WTC11 (cell line): ENCODE measurements around the gene PON1. TPM values are rescaled to one million over a fixed set of nuclear protein-coding genes. Genes with fewer than 3 reads are reported as not detected.

Source experiments
- ATAC-seq: fragments of 200-7000 bp; cut with Tn5 transposase; 2 replicates; pipeline ENCODE4 v1.10.0; 2021; ENCODE audit warnings: mild to moderate bottlenecking, moderate library complexity
- CTCF ChIA-PET: fragments of 300-600 bp; sonication (Branson Sonifier 250); formaldehyde crosslinking; loops from one replicate; lab custom pipeline; 2021; ENCODE audit warnings: antibody characterized with exemption; lab: Charles Lee
- POLR2A ChIA-PET: fragments of 350-600 bp; sonication (Branson Sonifier 250); formaldehyde crosslinking; loops from one replicate; lab custom pipeline; 2021; ENCODE audit warnings: antibody characterized with exemption; lab: Charles Lee
- DNase-seq: peaks from one replicate; pipeline ENCODE4 v3.0.0; 2021; ENCODE audit warnings: low spot score
- H3K27ac Mint-ChIP-seq: 2 replicates; pipeline ENCODE4 v1.8.0; 2021; ENCODE audit warnings: mixed read lengths
- H3K27me3 Mint-ChIP-seq: 2 replicates; pipeline ENCODE4 v1.8.0; 2021; ENCODE audit warnings: low read depth, mild to moderate bottlenecking, moderate library complexity, mixed read lengths
- H3K36me3 Mint-ChIP-seq: 2 replicates; pipeline ENCODE4 v1.8.0; 2021; ENCODE audit warnings: mixed read lengths
- H3K4me1 Mint-ChIP-seq: 2 replicates; pipeline ENCODE4 v1.8.0; 2022; ENCODE audit warnings: mixed read lengths
- H3K4me3 Mint-ChIP-seq: 2 replicates; pipeline ENCODE4 v1.8.0; 2021; ENCODE audit warnings: mild to moderate bottlenecking, moderate library complexity, mixed read lengths
- H3K9me3 Mint-ChIP-seq: 2 replicates; pipeline ENCODE4 v1.8.0; 2021; ENCODE audit warnings: mixed read lengths
- AR ChIP-seq: fragments of 250-450 bp; sonication (Bioruptor Pico); IDR thresholded peaks from 2 replicates; pipeline ENCODE4 v1.9.0; 2021; ENCODE audit warnings: mild to moderate bottlenecking
- ATF6 ChIP-seq: sonication (generic); formaldehyde crosslinking; IDR thresholded peaks from 2 replicates; pipeline ENCODE4 v1.8.1; 2023; ENCODE audit warnings: mild to moderate bottlenecking, missing genetic modification reagents
- E2F1 ChIP-seq: sonication (generic); formaldehyde crosslinking; IDR thresholded peaks from 2 replicates; pipeline ENCODE4 v1.8.0; 2022; ENCODE audit warnings: mild to moderate bottlenecking, missing genetic modification reagents
- EMX1 ChIP-seq: fragments of 250-450 bp; sonication (Bioruptor Pico); IDR thresholded peaks from 2 replicates; pipeline ENCODE4 v1.8.0; 2021; ENCODE audit warnings: mild to moderate bottlenecking
- GRHL2 ChIP-seq: fragments of 250-450 bp; sonication (Bioruptor Pico); IDR thresholded peaks from 2 replicates; pipeline ENCODE4 v1.8.0; 2022; ENCODE audit warnings: mild to moderate bottlenecking, moderate library complexity; ENCODE audit not compliant: insufficient replicate concordance, severe bottlenecking
- IRF2 ChIP-seq: sonication (generic); formaldehyde crosslinking; IDR thresholded peaks from 2 replicates; pipeline ENCODE4 v1.8.0; 2022; ENCODE audit warnings: low read depth, missing genetic modification reagents, borderline replicate concordance
- JUN ChIP-seq: sonication (generic); formaldehyde crosslinking; IDR thresholded peaks from 2 replicates; pipeline ENCODE4 v1.8.0; 2023; ENCODE audit warnings: mild to moderate bottlenecking, missing genetic modification reagents
- MAX ChIP-seq: sonication (generic); formaldehyde crosslinking; IDR thresholded peaks from 2 replicates; pipeline ENCODE4 v1.8.0; 2022; ENCODE audit warnings: mild to moderate bottlenecking, missing genetic modification reagents
- NR3C1 ChIP-seq: sonication (generic); formaldehyde crosslinking; conservative IDR thresholded peaks from 2 replicates; pipeline ENCODE4 v1.8.1; 2023; ENCODE audit warnings: low read depth, mild to moderate bottlenecking, missing genetic modification reagents
- SOX15 ChIP-seq: fragments of 250-450 bp; sonication (Bioruptor Pico); IDR thresholded peaks from 2 replicates; pipeline ENCODE4 v1.9.0; 2021; ENCODE audit warnings: mild to moderate bottlenecking
- STAT6 ChIP-seq: sonication (generic); formaldehyde crosslinking; conservative IDR thresholded peaks from 2 replicates; pipeline ENCODE4 v1.8.1; 2023; ENCODE audit warnings: mild to moderate bottlenecking, low read depth, missing genetic modification reagents, moderate library complexity
- TEAD1 ChIP-seq: sonication (generic); formaldehyde crosslinking; IDR thresholded peaks from 2 replicates; pipeline ENCODE4 v1.8.0; 2022; ENCODE audit warnings: mild to moderate bottlenecking, missing genetic modification reagents
- TEAD4 ChIP-seq: sonication (generic); formaldehyde crosslinking; IDR thresholded peaks from 2 replicates; pipeline ENCODE4 v1.8.0; 2022; ENCODE audit warnings: mild to moderate bottlenecking, missing genetic modification reagents
- USF2 ChIP-seq: sonication (generic); formaldehyde crosslinking; IDR thresholded peaks from 2 replicates; pipeline ENCODE4 v1.8.1; 2023; ENCODE audit warnings: mild to moderate bottlenecking, missing genetic modification reagents, moderate library complexity
- ZBTB21 ChIP-seq: sonication (generic); formaldehyde crosslinking; IDR thresholded peaks from 2 replicates; pipeline ENCODE4 v1.8.1; 2023; ENCODE audit warnings: mild to moderate bottlenecking, missing genetic modification reagents, borderline replicate concordance
- ZNF281 ChIP-seq: sonication (generic); formaldehyde crosslinking; IDR thresholded peaks from 2 replicates; pipeline ENCODE4 v1.8.0; 2023; ENCODE audit warnings: mild to moderate bottlenecking, missing genetic modification reagents
- ZNF425 ChIP-seq: fragments of 250-450 bp; sonication (Bioruptor Pico); conservative IDR thresholded peaks from 2 replicates; pipeline ENCODE4 v1.9.0; 2021; ENCODE audit warnings: mild to moderate bottlenecking
- ZNF512 ChIP-seq: sonication (generic); formaldehyde crosslinking; IDR thresholded peaks from 2 replicates; pipeline ENCODE4 v1.8.1; 2022; ENCODE audit warnings: missing genetic modification reagents, borderline replicate concordance
- ZNF671 ChIP-seq: fragments of 250-450 bp; sonication (Bioruptor Pico); IDR thresholded peaks from 2 replicates; pipeline ENCODE4 v1.8.0; 2021; ENCODE audit warnings: mild to moderate bottlenecking
- total RNA-seq: library from RNA; stranded (reverse); gene quantifications from 3 replicates; pipeline ENCODE4 v1.2.3, GENCODE V29; 2021

PON1 gene
- total RNA-seq, 1 experiment from 2014 or later: 0.26 TPM

GRCh38 chr7:95279417-95279816 lies 44.9 kb downstream of the PON1 start:
- POLR2A ChIA-PET: no interaction called here
- peaks cover 2% of the 10 kb centered on the region; the same call in 1 of the 2 replicates for H3K36me3 Mint-ChIP-seq
- TF ChIP-seq EMX1 (CRISPR knock-in tag) (no peak), USF2 (CRISPR knock-in tag) (no peak), ZNF671 (CRISPR knock-in tag) (no peak), ZNF425 (CRISPR knock-in tag) (no peak), JUN (no peak), ZNF281 (CRISPR knock-in tag) (no peak), E2F1 (CRISPR knock-in tag) (no peak), ZBTB21 (CRISPR knock-in tag) (no peak), SOX15 (CRISPR knock-in tag) (no peak), TEAD1 (no peak), ATF6 (CRISPR knock-in tag) (no peak), TEAD4 (CRISPR knock-in tag) (no peak), MAX (CRISPR knock-in tag) (no peak), STAT6 (CRISPR knock-in tag) (no peak), IRF2 (CRISPR knock-in tag) (no peak), AR (CRISPR knock-in tag) (no peak), ZNF512 (CRISPR knock-in tag) (no peak), GRHL2 (CRISPR knock-in tag) (no peak), NR3C1 (CRISPR knock-in tag) (no peak)
- H3K4me3 Mint-ChIP-seq: no peak overlapping the region
- no peak for DNase-seq
- no peaks in the 10 kb centered on the region for H3K4me1 Mint-ChIP-seq
- CTCF ChIA-PET: interaction anchor here (1.0 kb wide), 1 partner anchor 116 kb away, joined by 3 read pairs; no protein-coding TSS in a partner anchor
- no peak for ATAC-seq
- H3K27ac Mint-ChIP-seq: no peak overlapping the region
- H3K9me3 Mint-ChIP-seq: no peaks in the 10 kb centered on the region
- H3K27me3 Mint-ChIP-seq: no peaks in the 10 kb centered on the region
